HL-60 (cell line): ENCODE data around the gene MRPS18A.

Experiments used
- CTCF ChIP-seq: IDR thresholded peaks from one replicate; pipeline ENCODE4 v1.5.1; 2011; ENCODE audit warnings: low read length, control low read depth, inconsistent platforms; ENCODE audit not compliant: insufficient read depth
- GABPA ChIP-seq: IDR thresholded peaks from 2 replicates; pipeline ENCODE4 v1.6.1; 2012; ENCODE audit warnings: low read depth

GRCh38 chr6:43644940-43645612, 42.5 kb downstream of the MRPS18A start, which contains the start of gene RSPH9:
- TF ChIP-seq CTCF = no peak
- no peak for TF ChIP-seq GABPA
